Keratinocyte (primary cell): Measurements from ENCODE around the gene FOXC1. TPM values are rescaled to one million over a fixed set of nuclear protein-coding genes. Genes with fewer than 3 reads are reported as not detected.

ENCODE experiments used
- DNase-seq: peaks from one replicate; pipeline ENCODE4 v3.0.0-alpha.2; 2011; ENCODE audit warnings: low read depth, missing footprints, low spot score
- FAIRE-seq: peaks from 2 replicates; lab custom pipeline; 2011; peaks lifted over from hg19 to GRCh38; lab: Jason Lieb, UNC
- H2AFZ ChIP-seq: 2 replicates; pipeline ENCODE4 v1.6.0; 2012; ENCODE audit warnings: low read length, control low read depth, inconsistent platforms; ENCODE audit not compliant: control insufficient read depth
- H3K27ac ChIP-seq: 2 replicates; pipeline ENCODE4 v1.5.1; 2011; ENCODE audit warnings: low read length; ENCODE audit not compliant: control insufficient read depth, insufficient read depth
- H3K27me3 ChIP-seq: 3 replicates; pipeline ENCODE4 v1.6.0; 2011; ENCODE audit warnings: low read length; ENCODE audit not compliant: control insufficient read depth, insufficient read depth; ENCODE audit errors: extremely low read depth
- H3K36me3 ChIP-seq, 2 experiments: 2 replicates in 1 of 2; 3 replicates in 1 of 2; pipeline ENCODE4 v1.5.1; 2011; ENCODE audit warnings: low read length in 2 of 2, mild to moderate bottlenecking in 1 of 2; ENCODE audit not compliant: control insufficient read depth in 2 of 2, insufficient read depth in 2 of 2; ENCODE audit errors: extremely low read depth in 1 of 2
- H3K4me1 ChIP-seq: 3 replicates; pipeline ENCODE4 v1.5.1; 2011; ENCODE audit warnings: low read length; ENCODE audit not compliant: control insufficient read depth, insufficient read depth; ENCODE audit errors: extremely low read depth
- H3K4me2 ChIP-seq: 3 replicates; pipeline ENCODE4 v1.6.0; 2011; ENCODE audit warnings: low read depth, low read length; ENCODE audit not compliant: control insufficient read depth, insufficient read depth; ENCODE audit errors: extremely low read depth
- H3K4me3 ChIP-seq, 3 experiments: fragments of 200-600 bp in 1 of 3; sonication (generic) in 1 of 3; 2 replicates in 2 of 3; 3 replicates in 1 of 3; pipeline ENCODE4 v1.5.1; 2011 to 2016; ENCODE audit warnings: low read length in 3 of 3, mild to moderate bottlenecking in 3 of 3, control low read depth in 2 of 3, inconsistent platforms in 1 of 3, low read depth in 1 of 3, mixed read lengths in 1 of 3, mixed run types in 1 of 3, moderate library complexity in 1 of 3; ENCODE audit not compliant: control insufficient read depth in 2 of 3, insufficient read depth in 2 of 3; ENCODE audit errors: extremely low read depth in 1 of 3
- H3K79me2 ChIP-seq: 2 replicates; pipeline ENCODE4 v1.6.0; 2012; ENCODE audit warnings: low read length; ENCODE audit not compliant: control insufficient read depth, insufficient read depth
- H3K9ac ChIP-seq: 3 replicates; pipeline ENCODE4 v1.6.0; 2011; ENCODE audit warnings: low read length; ENCODE audit not compliant: control insufficient read depth, insufficient read depth; ENCODE audit errors: extremely low read depth
- H3K9me1 ChIP-seq: 3 replicates; pipeline ENCODE4 v1.6.0; 2011; ENCODE audit warnings: low read length; ENCODE audit not compliant: control insufficient read depth, insufficient read depth; ENCODE audit errors: extremely low read depth
- H3K9me3 ChIP-seq: 2 replicates; pipeline ENCODE4 v1.5.1; 2012; ENCODE audit warnings: low read depth, low read length; ENCODE audit not compliant: control insufficient read depth
- H4K20me1 ChIP-seq: 3 replicates; pipeline ENCODE4 v1.6.0; 2011; ENCODE audit warnings: low read length; ENCODE audit not compliant: control insufficient read depth, insufficient read depth; ENCODE audit errors: extremely low read depth
- CTCF ChIP-seq, 3 experiments: IDR thresholded peaks in 1 of 3; conservative IDR thresholded peaks in 1 of 3; optimal IDR thresholded peaks in 1 of 3; 2 replicates in 2 of 3; 3 replicates in 1 of 3; pipeline versions ENCODE3 to v1.5.1; 2011; ENCODE audit warnings: low read length in 3 of 3, mild to moderate bottlenecking in 3 of 3, moderate library complexity in 2 of 3, control low read depth in 1 of 3, inconsistent platforms in 1 of 3; ENCODE audit not compliant: insufficient read depth in 2 of 3; ENCODE audit errors: extremely low read depth in 1 of 3
- EZH2 ChIP-seq: IDR thresholded peaks from one replicate; pipeline ENCODE4 v1.6.1; 2012; ENCODE audit warnings: inconsistent platforms, mild to moderate bottlenecking, low read length, moderate library complexity
- dilution Hi-C: fragments of 300-500 bp; cut with MboI; formaldehyde crosslinking; loops from one replicate; pipeline ENCODE4 v1.7.0; 2020; ENCODE audit warnings: low sequenced_read_pairs; ENCODE audit not compliant: extremely low pct_ligation_motif_present
- polyA plus RNA-seq, 5 experiments: library from polyadenylated mRNA; depleted of rRNA in 3 of 5; stranded (reverse) in 3 of 5; stranded (forward) in 1 of 5; unstranded in 1 of 5; fragments of >200 nt; gene quantifications; 1 replicate in 1 of 5; 2 replicates in 3 of 5; 3 replicates in 1 of 5; pipeline versions ENCODE4 v1.2.1 to v1.2.3, GENCODE V29; 2011 to 2012; ENCODE audit warnings: missing spikeins in 2 of 5, low read depth in 1 of 5, low replicate concordance in 1 of 5

The FOXC1 gene
- polyA plus RNA-seq, 1 donor (not counting 4 experiments of a cell fraction or from before 2014, with no cell fraction given): 4.3 TPM

GRCh38 chr6:1603708-1604107 is 6.0 kb upstream of the FOXC1 start:
- dilution Hi-C loops: no loop called here
- Histone ChIP-seq H3K27ac (no peak overlapping the region), H3K27me3 (peaks cover 43% of the 10 kb centered on the region), H3K79me2 (no peaks in the 10 kb centered on the region), H4K20me1 (no peaks in the 10 kb centered on the region), H3K9me3 (no peaks in the 10 kb centered on the region), H3K36me3 (no peaks in the 10 kb centered on the region), H3K9ac (no peak overlapping the region), H2AFZ (no peak overlapping the region), H3K4me1 (peaks cover 12% of the 10 kb centered on the region), H3K9me1 (no peaks in the 10 kb centered on the region), H3K4me2 (no peak overlapping the region), H3K4me3 (no peak overlapping the region)
- FAIRE-seq: no peak
- TF ChIP-seq CTCF (optimal IDR thresholded peaks at IDR 0.05 in 1 of 3, IDR thresholded peaks at IDR 0.05 in 1 of 3, conservative IDR thresholded peaks at IDR 0.05 in 1 of 3; ENCODE audit: extremely low read depth in 1 of 3, insufficient read depth in 2 of 3, low read length in 3 of 3) (no peak), EZH2 (no peak)
- DNase-seq: no peak

DNA sequence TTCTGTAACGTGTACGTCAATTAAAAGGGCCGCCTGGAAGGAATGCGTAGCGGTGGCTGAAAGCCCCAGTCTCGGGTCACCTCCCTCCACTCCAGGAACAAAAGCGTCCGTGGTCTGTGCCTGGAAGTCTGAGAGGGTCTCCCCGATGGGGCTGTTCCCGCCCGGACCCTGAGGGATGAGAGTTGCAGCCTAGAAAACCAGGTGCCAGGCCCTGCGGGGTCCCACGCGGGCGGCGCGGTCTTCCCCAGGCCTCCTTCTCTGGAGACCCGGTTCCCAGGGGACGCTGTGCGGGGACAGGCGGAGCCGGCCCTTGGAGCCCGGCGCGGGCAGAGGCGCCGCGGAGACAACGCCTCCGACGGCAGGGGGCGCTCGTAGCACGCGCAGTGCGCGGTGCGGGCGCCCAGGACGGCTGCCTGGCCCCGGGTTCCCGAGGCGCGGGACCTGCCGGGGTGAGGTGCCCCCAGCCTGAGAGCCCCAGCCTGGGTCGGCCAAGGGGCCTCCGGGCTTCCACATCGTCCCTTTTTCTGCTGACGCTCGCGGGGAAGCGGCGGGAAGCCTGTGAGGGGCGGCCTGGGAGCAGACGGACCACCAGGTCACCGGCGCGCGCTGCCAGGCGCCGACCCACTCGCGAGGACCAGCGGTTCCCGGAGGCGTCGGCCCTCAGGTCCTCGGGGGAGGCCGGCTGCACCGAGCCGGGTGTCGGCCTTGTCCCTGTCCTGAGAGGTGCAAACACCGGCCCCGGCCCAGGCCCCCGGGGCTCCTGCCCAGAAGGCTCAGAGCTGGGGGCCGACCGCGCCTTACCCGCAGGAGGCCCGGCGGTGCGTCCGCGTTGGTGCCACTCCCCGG is 5.3 kb upstream of the FOXC1 start:
- H3K4me2 ChIP-seq: peak overlapping the region; percentile 86
- H3K36me3 ChIP-seq: no peaks in the 10 kb centered on the region
- dilution Hi-C loops: no loop called here
- H3K79me2 ChIP-seq: no peaks in the 10 kb centered on the region
- peak overlapping the region; percentile 29 for H3K9ac ChIP-seq
- H3K4me3 ChIP-seq: peak overlapping the region; percentile 37 to 58 (median 52)
- H3K27me3 ChIP-seq: peaks cover 49% of the 10 kb centered on the region
- H3K27ac ChIP-seq: no peak overlapping the region
- H4K20me1 ChIP-seq: no peaks in the 10 kb centered on the region
- H3K9me3 ChIP-seq: no peaks in the 10 kb centered on the region
- H2AFZ ChIP-seq: peak overlapping the region; percentile 78
- no peak for FAIRE-seq
- no peak for DNase-seq
- no peak for TF ChIP-seq EZH2
- peak in 2 of 3 experiments; percentile 85 to 86 for TF ChIP-seq CTCF (optimal IDR thresholded peaks at IDR 0.05 in 1 of 3, IDR thresholded peaks at IDR 0.05 in 1 of 3, conservative IDR thresholded peaks at IDR 0.05 in 1 of 3; ENCODE audit: extremely low read depth in 1 of 3, insufficient read depth in 2 of 3, low read length in 3 of 3)
- no peaks in the 10 kb centered on the region for H3K9me1 ChIP-seq
- H3K4me1 ChIP-seq: peaks cover 14% of the 10 kb centered on the region
